GM23338 (cell line): ENCODE measurements around the gene FKRP. TPM values are rescaled to one million over a fixed set of nuclear protein-coding genes. Genes with fewer than 3 reads are reported as not detected.

Experiments used
- ATAC-seq: fragments of 200-7000 bp; cut with Tn5 transposase; 3 replicates; pipeline ENCODE4 v1.9.1; 2020
- DNase-seq: peaks from one replicate; pipeline ENCODE4 v3.0.0-alpha.2; 2015; ENCODE audit warnings: low spot score
- H2AFZ ChIP-seq: fragments of 200-600 bp; sonication (generic); 2 replicates; pipeline ENCODE4 v1.8.0; 2016; ENCODE audit warnings: antibody characterized with exemption, mild to moderate bottlenecking, moderate library complexity
- H3F3A ChIP-seq: fragments of 200-600 bp; sonication (generic); replicated peaks from 2 replicates; pipeline ENCODE4 v1.8.0; 2017; ENCODE audit warnings: antibody characterized with exemption, mixed run types, low read depth
- H3K27ac ChIP-seq: fragments of 200-600 bp; sonication (generic); 2 replicates; pipeline ENCODE4 v1.6.1; 2016; ENCODE audit warnings: low read depth
- H3K27me3 ChIP-seq: fragments of 200-600 bp; sonication (generic); 2 replicates; pipeline ENCODE4 v1.8.0; 2016; ENCODE audit warnings: mild to moderate bottlenecking, mixed run types, moderate library complexity; ENCODE audit not compliant: insufficient read depth
- H3K36me3 ChIP-seq: fragments of 200-600 bp; sonication (generic); 2 replicates; pipeline ENCODE4 v1.8.0; 2016; ENCODE audit warnings: mild to moderate bottlenecking; ENCODE audit not compliant: insufficient read depth
- H3K4me1 ChIP-seq: fragments of 200-600 bp; sonication (generic); 2 replicates; pipeline ENCODE4 v1.8.0; 2016; ENCODE audit warnings: mild to moderate bottlenecking, moderate library complexity; ENCODE audit not compliant: insufficient read depth
- H3K4me2 ChIP-seq: fragments of 200-600 bp; sonication (generic); 2 replicates; pipeline ENCODE4 v1.7.1; 2017; ENCODE audit warnings: mixed run types
- H3K4me3 ChIP-seq: fragments of 200-600 bp; sonication (generic); 2 replicates; pipeline ENCODE4 v1.6.1; 2016; ENCODE audit warnings: mixed run types
- H3K79me2 ChIP-seq: fragments of 200-600 bp; sonication (generic); replicated peaks from 2 replicates; pipeline ENCODE4 v1.8.0; 2017; ENCODE audit warnings: mild to moderate bottlenecking; ENCODE audit not compliant: insufficient read depth
- H3K9me2 ChIP-seq: fragments of 200-600 bp; sonication (generic); 2 replicates; pipeline ENCODE4 v1.8.0; 2017; ENCODE audit not compliant: insufficient read depth
- H4K20me1 ChIP-seq: fragments of 200-600 bp; sonication (generic); replicated peaks from 2 replicates; pipeline ENCODE4 v1.8.0; 2017; ENCODE audit warnings: mild to moderate bottlenecking; ENCODE audit not compliant: insufficient read depth
- H3K27ac Mint-ChIP-seq: 2 replicates; pipeline ENCODE4 v1.8.0; 2020; ENCODE audit warnings: inconsistent platforms, mild to moderate bottlenecking, moderate library complexity, mixed read lengths
- H3K27me3 Mint-ChIP-seq: 3 replicates; pipeline ENCODE4 v1.8.0; 2022; ENCODE audit warnings: low read depth, mild to moderate bottlenecking, moderate library complexity, mixed read lengths, inconsistent platforms; ENCODE audit not compliant: insufficient read depth, poor library complexity
- H3K36me3 Mint-ChIP-seq: 3 replicates; pipeline ENCODE4 v1.8.0; 2021; ENCODE audit warnings: low read depth, mild to moderate bottlenecking, inconsistent platforms, moderate library complexity, mixed read lengths
- H3K4me1 Mint-ChIP-seq: 3 replicates; pipeline ENCODE4 v1.8.0; 2020; ENCODE audit warnings: mild to moderate bottlenecking, inconsistent platforms, mixed read lengths
- H3K4me3 Mint-ChIP-seq: 3 replicates; pipeline ENCODE4 v1.8.0; 2021; ENCODE audit warnings: moderate library complexity, mild to moderate bottlenecking, inconsistent platforms, mixed read lengths
- H3K9me3 Mint-ChIP-seq: 3 replicates; pipeline ENCODE4 v1.8.0; 2020; ENCODE audit warnings: moderate library complexity, mild to moderate bottlenecking, inconsistent platforms, mixed read lengths
- EZH2 ChIP-seq: fragments of 200-600 bp; sonication (generic); IDR thresholded peaks from one replicate; pipeline ENCODE4 v1.8.0; 2017; ENCODE audit warnings: antibody characterized with exemption, mild to moderate bottlenecking, low read depth; ENCODE audit not compliant: unreplicated experiment
- EZH2phosphoT487 ChIP-seq: fragments of 200-600 bp; sonication (generic); IDR thresholded peaks from one replicate; pipeline ENCODE4 v1.8.1; 2018; ENCODE audit warnings: antibody characterized with exemption; ENCODE audit not compliant: unreplicated experiment
- NANOG ChIP-seq: IDR thresholded peaks from 2 replicates; pipeline ENCODE4 v1.6.1; 2016; ENCODE audit warnings: antibody characterized with exemption, borderline replicate concordance
- POLR2AphosphoS5 ChIP-seq: IDR thresholded peaks from 2 replicates; pipeline ENCODE4 v1.6.1; 2016; ENCODE audit warnings: antibody characterized with exemption, low read depth
- ZNF114 ChIP-seq: fragments of 250-450 bp; sonication (Bioruptor Pico); IDR thresholded peaks from 2 replicates; pipeline ENCODE4 v1.5.0; 2020; ENCODE audit warnings: mild to moderate bottlenecking, moderate library complexity
- ZNF331 ChIP-seq: fragments of 250-450 bp; sonication (Bioruptor Pico); IDR thresholded peaks from 2 replicates; pipeline ENCODE4 v1.5.0; 2020; ENCODE audit warnings: low read depth, mild to moderate bottlenecking, moderate library complexity
- polyA plus RNA-seq: library from polyadenylated mRNA; unstranded; fragments of >200 nt; fragmentation: Nextera tagmentation; extraction: Ambion mirVana; gene quantifications from 2 replicates; pipeline ENCODE4 v1.2.1, GENCODE V29; 2016
- total RNA-seq: library from RNA; depleted of rRNA; stranded (reverse); fragments of >200 nt; shearing (Covaris generic); gene quantifications from 2 replicates; pipeline ENCODE4 v1.2.3, GENCODE V29; 2014
- TF ChIP-seq, protein P1 (sequence below): fragments of 250-450 bp; sonication (Bioruptor Pico); IDR thresholded peaks from 2 replicates; pipeline ENCODE4 v1.5.0; 2020; ENCODE audit warnings: mild to moderate bottlenecking, moderate library complexity

The FKRP gene
- total and polyA plus RNA-seq, 2 experiments from 2014 or later, result 11.5 to 31.9 TPM

DNA sequence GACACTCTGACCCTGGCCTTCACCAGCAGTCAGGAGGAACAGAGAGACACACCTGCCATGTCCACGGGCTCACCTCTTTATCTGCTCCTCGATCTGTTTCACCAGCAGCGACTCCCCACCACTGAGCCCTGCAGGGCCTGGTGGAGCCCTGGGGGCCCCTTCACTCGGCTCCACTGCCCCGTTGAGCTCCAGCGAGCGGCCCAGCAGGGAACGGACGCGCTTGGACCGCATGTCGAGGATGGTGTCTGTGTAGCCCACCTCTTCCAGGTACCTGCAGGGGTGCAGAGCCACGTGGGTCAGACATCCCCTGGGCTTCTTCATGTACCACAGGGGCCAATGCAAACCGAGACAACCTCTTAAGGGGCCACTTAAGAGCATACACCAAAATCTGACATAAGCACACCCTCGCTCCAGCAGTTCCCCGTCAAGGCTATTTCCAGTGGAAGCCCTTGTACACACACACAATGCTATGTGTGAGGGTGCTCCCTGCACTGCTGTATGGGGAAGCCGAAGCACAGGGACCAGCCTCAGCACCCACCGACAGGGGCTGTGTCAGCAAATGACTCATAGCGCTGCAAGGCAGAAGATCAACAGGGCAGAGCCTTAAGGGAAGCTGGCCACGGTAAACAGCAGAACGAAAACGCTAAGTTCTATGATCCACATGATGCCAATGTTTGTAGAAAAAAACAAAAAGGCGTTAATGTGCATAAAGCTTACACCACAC, 12.7 kb upstream of the FKRP start (continued):
- TF ChIP-seq, protein P1, sequence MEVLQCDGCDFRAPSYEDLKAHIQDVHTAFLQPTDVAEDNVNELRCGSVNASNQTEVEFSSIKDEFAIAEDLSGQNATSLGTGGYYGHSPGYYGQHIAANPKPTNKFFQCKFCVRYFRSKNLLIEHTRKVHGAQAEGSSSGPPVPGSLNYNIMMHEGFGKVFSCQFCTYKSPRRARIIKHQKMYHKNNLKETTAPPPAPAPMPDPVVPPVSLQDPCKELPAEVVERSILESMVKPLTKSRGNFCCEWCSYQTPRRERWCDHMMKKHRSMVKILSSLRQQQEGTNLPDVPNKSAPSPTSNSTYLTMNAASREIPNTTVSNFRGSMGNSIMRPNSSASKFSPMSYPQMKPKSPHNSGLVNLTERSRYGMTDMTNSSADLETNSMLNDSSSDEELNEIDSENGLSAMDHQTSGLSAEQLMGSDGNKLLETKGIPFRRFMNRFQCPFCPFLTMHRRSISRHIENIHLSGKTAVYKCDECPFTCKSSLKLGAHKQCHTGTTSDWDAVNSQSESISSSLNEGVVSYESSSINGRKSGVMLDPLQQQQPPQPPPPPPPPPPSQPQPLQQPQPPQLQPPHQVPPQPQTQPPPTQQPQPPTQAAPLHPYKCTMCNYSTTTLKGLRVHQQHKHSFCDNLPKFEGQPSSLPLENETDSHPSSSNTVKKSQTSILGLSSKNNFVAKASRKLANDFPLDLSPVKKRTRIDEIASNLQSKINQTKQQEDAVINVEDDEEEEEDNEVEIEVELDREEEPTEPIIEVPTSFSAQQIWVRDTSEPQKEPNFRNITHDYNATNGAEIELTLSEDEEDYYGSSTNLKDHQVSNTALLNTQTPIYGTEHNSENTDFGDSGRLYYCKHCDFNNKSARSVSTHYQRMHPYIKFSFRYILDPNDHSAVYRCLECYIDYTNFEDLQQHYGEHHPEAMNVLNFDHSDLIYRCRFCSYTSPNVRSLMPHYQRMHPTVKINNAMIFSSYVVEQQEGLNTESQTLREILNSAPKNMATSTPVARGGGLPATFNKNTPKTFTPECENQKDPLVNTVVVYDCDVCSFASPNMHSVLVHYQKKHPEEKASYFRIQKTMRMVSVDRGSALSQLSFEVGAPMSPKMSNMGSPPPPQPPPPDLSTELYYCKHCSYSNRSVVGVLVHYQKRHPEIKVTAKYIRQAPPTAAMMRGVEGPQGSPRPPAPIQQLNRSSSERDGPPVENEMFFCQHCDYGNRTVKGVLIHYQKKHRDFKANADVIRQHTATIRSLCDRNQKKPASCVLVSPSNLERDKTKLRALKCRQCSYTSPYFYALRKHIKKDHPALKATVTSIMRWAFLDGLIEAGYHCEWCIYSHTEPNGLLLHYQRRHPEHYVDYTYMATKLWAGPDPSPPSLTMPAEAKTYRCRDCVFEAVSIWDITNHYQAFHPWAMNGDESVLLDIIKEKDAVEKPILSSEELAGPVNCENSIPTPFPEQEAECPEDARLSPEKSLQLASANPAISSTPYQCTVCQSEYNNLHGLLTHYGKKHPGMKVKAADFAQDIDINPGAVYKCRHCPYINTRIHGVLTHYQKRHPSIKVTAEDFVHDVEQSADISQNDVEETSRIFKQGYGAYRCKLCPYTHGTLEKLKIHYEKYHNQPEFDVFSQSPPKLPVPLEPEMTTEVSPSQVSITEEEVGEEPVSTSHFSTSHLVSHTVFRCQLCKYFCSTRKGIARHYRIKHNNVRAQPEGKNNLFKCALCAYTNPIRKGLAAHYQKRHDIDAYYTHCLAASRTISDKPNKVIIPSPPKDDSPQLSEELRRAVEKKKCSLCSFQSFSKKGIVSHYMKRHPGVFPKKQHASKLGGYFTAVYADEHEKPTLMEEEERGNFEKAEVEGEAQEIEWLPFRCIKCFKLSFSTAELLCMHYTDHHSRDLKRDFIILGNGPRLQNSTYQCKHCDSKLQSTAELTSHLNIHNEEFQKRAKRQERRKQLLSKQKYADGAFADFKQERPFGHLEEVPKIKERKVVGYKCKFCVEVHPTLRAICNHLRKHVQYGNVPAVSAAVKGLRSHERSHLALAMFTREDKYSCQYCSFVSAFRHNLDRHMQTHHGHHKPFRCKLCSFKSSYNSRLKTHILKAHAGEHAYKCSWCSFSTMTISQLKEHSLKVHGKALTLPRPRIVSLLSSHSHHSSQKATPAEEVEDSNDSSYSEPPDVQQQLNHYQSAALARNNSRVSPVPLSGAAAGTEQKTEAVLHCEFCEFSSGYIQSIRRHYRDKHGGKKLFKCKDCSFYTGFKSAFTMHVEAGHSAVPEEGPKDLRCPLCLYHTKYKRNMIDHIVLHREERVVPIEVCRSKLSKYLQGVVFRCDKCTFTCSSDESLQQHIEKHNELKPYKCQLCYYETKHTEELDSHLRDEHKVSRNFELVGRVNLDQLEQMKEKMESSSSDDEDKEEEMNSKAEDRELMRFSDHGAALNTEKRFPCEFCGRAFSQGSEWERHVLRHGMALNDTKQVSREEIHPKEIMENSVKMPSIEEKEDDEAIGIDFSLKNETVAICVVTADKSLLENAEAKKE (CRISPR knock-in tag), result no peak
- no peak for TF ChIP-seq ZNF114 (CRISPR knock-in tag)
- TF ChIP-seq EZH2phosphoT487, result no peak
- no peak for TF ChIP-seq NANOG

DNA sequence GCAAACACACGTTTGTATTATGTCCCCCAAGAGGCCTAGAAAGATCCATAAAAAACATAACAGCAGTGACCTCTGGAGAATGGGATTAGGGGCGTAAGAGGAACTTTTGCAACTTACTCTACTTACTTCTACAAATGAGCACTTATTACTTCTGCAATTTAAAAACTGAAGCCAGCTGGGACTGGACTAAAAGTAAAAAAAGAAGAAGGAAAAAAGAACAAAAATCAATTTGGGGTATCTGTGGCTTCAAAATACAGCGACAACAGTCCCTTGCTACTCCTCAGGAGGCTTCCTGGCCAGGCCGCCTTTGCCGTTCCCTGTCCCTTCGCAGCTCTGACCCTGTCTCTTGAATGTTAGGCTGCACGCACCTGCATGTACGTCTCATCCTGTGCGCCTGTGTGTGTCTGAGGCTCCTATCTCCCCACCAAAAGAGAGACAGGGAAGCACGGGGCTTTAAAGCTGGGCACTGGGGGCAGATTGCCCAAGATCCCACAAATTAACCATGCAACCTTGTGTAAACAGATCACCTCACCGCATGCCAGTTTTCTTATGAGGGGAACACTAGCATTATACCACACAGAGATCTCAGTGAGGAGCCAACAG, 12.1 kb upstream of the FKRP start:
- ATAC-seq (no peak), DNase-seq (no peak)
- no peaks in the 10 kb centered on the region; the same call in 2 of the 3 replicates for H3K4me1 Mint-ChIP-seq
- no peak overlapping the region for H3K4me3 Mint-ChIP-seq
- H3K27me3 Mint-ChIP-seq, result peaks cover 5% of the 10 kb centered on the region
- Histone ChIP-seq H3K36me3 (peaks cover 32% of the 10 kb centered on the region), H3K79me2 (peaks cover 45% of the 10 kb centered on the region), H3K4me2 (no peak overlapping the region), H3K4me3 (no peak overlapping the region), H3K4me1 (no peaks in the 10 kb centered on the region), H3K27ac (no peak overlapping the region; the same call in 1 of the 2 replicates), H2AFZ (no peak overlapping the region), H4K20me1 (peaks cover 31% of the 10 kb centered on the region; the same call in 1 of the 2 replicates), H3K27me3 (no peaks in the 10 kb centered on the region), H3F3A (no peaks in the 10 kb centered on the region; the same call in 1 of the 2 replicates), H3K9me2 (no peaks in the 10 kb centered on the region)
- H3K27ac Mint-ChIP-seq, result no peak overlapping the region
- no peaks in the 10 kb centered on the region for H3K9me3 Mint-ChIP-seq
- peaks cover 81% of the 10 kb centered on the region for H3K36me3 Mint-ChIP-seq
- no peak for TF ChIP-seq ZNF331 (CRISPR knock-in tag)
- TF ChIP-seq EZH2, result no peak
- TF ChIP-seq NANOG, result no peak
- TF ChIP-seq, protein P1 (CRISPR knock-in tag), result no peak
- TF ChIP-seq POLR2AphosphoS5, result no peak
